HG02571 (cell line): Measurements from ENCODE around the gene TRERF1.
"Not testable (repeated sequence)": the region's sequence is repeated elsewhere in the genome, so short reads cannot be mapped to it uniquely, and the experiment has no call there.

Experiments
- ATAC-seq: cut with Tn5 transposase; IDR thresholded peaks from one replicate; pipeline ENCODE4 v1.9.1; 2021; ENCODE audit warnings: mild to moderate bottlenecking, moderate library complexity; ENCODE audit not compliant: unreplicated experiment

TRERF1 gene

GRCh38 chr6:42230345-42231321, 221.1 kb downstream of the TRERF1 start:
- ATAC-seq: no peak

- ATAC-seq: no peak
Observed at GRCh38 chr6:42229506-42230119, 222.1 kb downstream of the TRERF1 start.

- ATAC-seq: no peak
Observed at GRCh38 chr6:42228305-42228704, 223.4 kb downstream of the TRERF1 start.

- ATAC-seq: no peak
Observed at GRCh38 chr6:42227173-42227850, 224.4 kb downstream of the TRERF1 start.

GRCh38 chr6:42226645-42227143, 225.0 kb downstream of the TRERF1 start:
- no peak for ATAC-seq

- no peak for ATAC-seq
Observed at GRCh38 chr6:42226161-42226611, 225.5 kb downstream of the TRERF1 start.

GRCh38 chr6:42225419-42225818, 226.3 kb downstream of the TRERF1 start:
- ATAC-seq: no peak

- ATAC-seq: no peak
Observed at GRCh38 chr6:42225029-42225339, 226.7 kb downstream of the TRERF1 start.

GRCh38 chr6:42224222-42225028, 227.3 kb downstream of the TRERF1 start:
- ATAC-seq: peak; percentile 88

- no peak for ATAC-seq
Observed at GRCh38 chr6:42222448-42222847, 229.3 kb downstream of the TRERF1 start.

- no peak for ATAC-seq
Observed at GRCh38 chr6:42221546-42221945, 230.2 kb downstream of the TRERF1 start.

- no peak for ATAC-seq
Observed at GRCh38 chr6:42220807-42221206, 230.9 kb downstream of the TRERF1 start.

GRCh38 chr6:42217519-42218367, 234.0 kb downstream of the TRERF1 start, which contains the start of gene MRPS10:
TSS of gene MRPS10 (minus strand) at chr6:42217861. CDS start at chr6:42217849, 12 bp downstream.
- ATAC-seq: peak; percentile 90

GRCh38 chr6:42217157-42217518, 234.6 kb downstream of the TRERF1 start:
- no peak for ATAC-seq

GRCh38 chr6:42216495-42216894, 235.2 kb downstream of the TRERF1 start:
- ATAC-seq: not testable (repeated sequence)

- ATAC-seq: no peak
Observed at GRCh38 chr6:42212442-42212841, 239.3 kb downstream of the TRERF1 start.

- no peak for ATAC-seq
Observed at GRCh38 chr6:42211726-42212125, 240.0 kb downstream of the TRERF1 start.

- no peak for ATAC-seq
Observed at GRCh38 chr6:42210551-42210950, 241.2 kb downstream of the TRERF1 start.

GRCh38 chr6:42207559-42207958, 244.2 kb downstream of the TRERF1 start:
- not testable (repeated sequence) for ATAC-seq
